GM18511 (cell line): Measurements from ENCODE around the gene WDR70.
"Not testable (repeated sequence)": the region's sequence is repeated elsewhere in the genome, so short reads cannot be mapped to it uniquely, and the experiment has no call there.

ENCODE experiments used
- ATAC-seq: cut with Tn5 transposase; IDR thresholded peaks from one replicate; pipeline ENCODE4 v1.9.1; 2021; ENCODE audit warnings: mild to moderate bottlenecking, moderate library complexity; ENCODE audit not compliant: unreplicated experiment

Gene WDR70

DNA sequence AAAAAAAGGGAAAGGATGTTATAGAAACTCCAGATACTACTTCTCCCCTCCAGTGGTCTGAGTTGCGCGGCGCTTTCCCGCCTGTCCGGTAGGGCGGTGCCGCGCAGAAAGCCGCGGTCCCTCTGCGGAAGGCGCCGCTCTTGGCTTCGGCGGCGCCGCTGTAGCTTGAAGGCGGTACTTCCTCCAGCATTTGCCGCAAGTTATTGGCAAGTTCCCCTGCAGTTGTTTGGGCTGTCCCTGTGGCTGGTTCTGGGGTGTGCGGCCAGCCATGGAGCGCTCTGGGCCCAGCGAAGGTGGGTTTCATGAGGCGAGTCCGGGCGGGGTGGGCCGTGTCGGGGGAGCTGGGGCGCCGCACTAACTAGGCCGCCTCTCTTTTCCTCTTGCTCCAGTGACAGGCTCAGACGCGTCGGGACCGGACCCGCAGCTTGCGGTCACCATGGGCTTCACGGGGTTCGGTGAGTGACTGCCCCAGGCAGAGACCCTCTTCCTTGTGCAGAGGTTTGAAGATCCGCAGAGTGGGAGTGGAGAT, at the start of gene WDR70:
Gene WDR70 (plus strand): TSS at position 219 of the 529 bp plus-strand sequence. CDS start 50 bp downstream, at position 269.
- peak; percentile 100 for ATAC-seq

DNA sequence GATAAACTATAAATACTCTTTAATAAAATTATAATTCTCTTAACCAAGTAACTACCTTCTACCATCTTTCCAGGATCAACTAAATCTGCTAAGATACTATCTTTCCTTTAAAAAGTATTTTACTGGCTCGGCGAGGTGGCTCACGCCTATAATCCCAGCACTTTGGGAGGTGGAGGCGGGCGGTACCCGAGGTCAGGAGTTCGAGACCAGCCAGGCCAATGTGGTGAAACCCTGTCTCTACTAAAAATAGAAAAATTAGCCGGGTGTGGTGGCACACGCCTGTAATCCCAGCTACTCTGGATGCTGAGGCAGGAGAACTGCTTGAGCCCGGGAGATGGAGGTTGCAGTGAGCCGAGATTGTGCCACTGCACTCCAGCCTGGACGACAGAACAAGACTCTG, 44.4 kb upstream of the WDR70 start:
- ATAC-seq = not testable (repeated sequence)

DNA sequence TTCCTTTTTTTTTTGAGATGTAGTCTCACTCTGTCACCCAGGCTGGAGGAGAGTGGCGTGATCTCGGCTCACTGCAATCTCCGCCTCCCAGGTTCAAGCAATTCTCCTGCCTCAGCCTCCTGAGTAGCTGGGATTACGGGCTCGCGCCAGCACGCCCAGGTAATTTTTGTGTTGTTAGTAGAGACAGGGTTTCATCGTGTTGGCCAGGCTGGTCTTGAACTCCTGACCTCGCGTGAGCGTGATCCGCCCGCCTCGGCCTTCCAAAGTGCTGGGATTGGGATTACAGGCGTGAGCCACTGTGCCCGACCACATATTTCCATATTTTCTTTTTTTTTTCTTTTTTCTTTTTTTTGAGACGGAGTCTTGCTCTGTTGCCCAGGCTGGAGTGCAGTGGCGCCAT, 36.4 kb upstream of the WDR70 start:
- ATAC-seq = not testable (repeated sequence)

DNA sequence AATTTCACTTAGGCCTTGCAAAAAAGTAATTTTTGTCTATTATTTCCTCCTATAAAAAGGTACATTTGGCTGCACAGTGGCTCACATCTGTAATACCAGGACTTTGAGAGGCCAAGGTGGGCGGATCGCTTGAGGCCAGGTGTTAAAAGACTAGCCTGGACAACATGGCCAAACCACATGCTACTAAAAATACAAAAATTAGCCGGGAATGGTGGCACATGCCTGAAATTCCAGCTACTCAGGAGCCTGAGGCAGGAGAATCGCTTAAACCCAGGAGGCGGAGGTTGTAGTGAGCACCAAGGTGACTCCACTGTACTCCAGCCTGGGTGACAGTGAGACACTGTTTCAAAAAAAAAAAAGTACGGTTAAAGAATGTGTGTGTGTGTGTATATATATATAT, 24.0 kb upstream of the WDR70 start:
- ATAC-seq = no peak

DNA sequence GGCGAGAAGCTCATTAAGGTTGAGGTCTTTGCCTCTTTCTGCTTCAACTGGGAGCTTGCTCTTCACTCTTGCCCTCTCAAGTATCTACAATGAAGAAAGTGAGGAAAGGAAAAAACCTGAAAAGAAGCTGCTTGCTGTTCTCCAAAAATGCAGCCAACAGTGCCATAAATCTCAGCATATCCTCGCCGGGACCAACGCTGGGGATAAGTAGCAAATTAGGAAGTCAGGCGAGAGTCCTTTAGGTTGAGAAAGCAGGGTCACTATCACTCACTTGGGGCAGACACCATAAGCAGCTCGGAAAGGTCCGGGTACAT, 8.6 kb upstream of the WDR70 start:
- peak; percentile 60 for ATAC-seq

DNA sequence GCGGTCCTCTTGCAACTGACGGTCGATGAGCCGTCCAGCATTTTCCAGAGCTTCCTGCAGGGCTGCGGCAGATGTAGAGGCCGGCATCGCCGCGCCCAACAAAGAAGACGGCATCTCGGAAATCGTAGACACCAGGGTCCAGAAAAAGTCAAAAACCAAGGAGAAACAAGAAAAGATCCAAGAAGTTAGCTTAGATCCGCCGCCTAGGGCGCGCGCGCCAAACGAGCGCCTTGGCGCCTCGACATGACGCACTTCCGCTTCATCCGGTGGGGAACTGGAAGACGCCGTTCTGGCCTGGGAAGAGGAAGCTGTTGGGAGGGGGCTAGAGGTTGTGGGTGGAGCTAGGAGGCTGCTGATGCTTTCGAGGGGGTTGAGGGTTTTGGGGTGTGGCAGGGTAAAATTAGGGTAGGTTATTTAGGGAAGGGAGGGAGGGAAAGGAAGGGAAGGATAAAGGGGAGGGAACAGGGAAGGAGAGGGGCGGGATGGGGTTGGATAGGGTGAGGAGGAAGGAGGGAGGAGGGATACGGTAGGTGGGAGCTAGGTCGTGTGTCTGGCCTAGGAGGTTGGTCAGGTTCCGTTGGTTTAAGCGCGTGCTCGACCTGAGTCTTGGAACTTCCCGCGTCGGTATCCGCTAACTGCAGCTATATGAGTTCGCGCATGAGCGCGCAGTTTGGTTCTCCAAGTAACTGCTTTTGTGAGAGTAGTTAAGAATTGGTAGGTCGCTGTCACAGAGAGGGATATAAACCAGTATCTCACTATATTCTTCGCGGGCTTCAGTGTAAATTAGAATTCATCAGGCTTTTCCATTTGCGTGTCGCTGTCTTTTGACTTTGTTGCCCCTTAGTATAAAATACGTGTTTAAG, 8.0 kb upstream of the WDR70 start, which contains the start of gene NUP155:
Gene NUP155 (minus strand): TSS at position 243 of the 863 bp plus-strand sequence. CDS start 129 bp downstream, at position 114.
- peak; percentile 97 for ATAC-seq

DNA sequence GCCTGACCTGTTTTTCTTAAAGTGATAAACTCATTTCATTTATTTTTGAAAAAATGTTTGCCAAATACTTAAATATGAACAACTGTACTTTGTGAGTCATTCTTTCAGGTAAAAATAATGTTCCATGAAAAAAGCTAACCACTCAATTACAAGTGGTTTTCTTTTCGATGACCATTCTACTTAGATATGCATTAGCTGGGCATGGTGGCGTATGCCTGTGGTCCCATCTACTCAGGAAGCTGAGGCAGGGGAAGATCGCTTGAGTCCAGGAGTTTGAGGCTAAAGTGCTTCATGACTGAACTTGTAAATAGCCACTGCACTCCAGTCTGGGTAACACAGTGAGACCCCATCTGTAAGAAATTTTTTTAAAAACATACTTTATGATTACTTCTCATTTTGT, 4.0 kb upstream of the WDR70 start:
- no peak for ATAC-seq

DNA sequence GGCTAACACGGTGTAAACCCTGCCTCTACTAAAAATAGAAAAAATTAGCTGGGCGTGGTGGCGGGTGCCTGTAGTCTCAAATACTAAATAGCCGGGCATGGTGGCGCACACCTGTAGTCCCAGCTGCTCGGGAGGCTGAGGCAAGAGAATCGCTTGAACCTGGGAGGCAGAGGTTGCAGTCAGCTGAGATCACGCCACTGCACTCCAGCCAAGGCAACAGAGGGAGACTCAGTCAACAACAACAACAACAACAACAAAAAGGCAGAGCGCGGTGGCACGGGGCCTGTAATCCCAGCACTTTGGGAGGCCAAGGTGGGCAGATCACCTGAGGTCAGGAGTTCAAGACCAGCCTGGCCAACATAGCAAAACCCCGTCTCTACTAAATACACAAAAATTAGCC, 1.1 kb upstream of the WDR70 start:
- ATAC-seq = not testable (repeated sequence)

DNA sequence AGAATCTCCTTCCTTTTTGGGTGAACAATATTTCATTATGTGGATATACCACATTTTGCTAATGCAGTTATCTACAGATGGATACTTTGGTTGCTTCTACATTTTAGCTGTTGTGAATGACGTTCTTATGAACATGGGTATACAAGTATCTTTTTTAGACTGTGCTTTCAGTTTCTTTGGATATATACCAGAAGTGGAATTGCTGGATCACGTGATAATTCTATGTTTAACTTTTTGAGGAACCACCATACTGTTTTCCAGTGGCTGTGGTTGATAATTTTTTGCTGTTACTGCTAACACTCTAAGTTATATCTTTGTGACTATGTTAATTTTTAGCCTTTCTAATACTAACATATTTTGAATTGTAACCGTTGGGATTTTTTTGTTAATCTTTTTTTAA, 12.5 kb downstream of the WDR70 start:
- no peak for ATAC-seq

DNA sequence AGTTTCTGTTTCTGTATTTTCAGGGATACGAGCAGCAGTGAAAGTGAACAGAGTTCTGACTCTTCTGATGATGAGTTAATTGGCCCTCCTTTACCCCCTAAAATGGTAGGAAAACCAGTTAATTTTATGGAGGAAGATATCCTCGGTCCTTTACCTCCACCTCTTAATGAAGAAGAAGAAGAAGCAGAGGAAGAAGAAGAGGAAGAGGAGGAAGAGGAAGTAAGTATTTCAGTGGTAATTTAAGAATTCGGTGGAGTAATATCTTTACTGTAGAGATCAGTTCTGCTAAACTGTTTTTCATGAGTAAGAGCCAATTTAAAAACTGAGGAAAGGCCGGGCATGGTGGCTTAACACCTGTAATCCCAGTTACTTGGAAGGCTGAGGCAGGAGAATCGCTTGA, 17.2 kb downstream of the WDR70 start:
- ATAC-seq = no peak

DNA sequence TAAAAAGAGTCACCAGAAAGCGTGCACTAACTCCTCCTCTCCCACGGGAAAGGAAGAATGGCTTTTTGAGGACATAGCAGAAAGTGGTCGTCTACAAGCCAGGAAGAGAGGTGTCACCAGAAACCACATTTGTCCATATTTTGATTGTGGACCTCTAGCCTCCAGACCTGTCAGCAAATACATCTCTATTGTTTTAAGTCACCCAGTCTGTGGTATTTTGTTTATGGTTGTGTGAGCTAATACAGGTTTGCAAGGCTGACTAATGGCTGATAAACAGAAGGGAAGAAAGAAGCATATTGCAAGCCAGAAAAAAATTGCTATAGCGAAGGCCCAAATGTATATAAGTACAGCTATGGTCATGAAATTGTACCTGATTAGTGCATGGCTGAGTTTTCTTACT, 21.4 kb downstream of the WDR70 start:
- ATAC-seq = no peak

DNA sequence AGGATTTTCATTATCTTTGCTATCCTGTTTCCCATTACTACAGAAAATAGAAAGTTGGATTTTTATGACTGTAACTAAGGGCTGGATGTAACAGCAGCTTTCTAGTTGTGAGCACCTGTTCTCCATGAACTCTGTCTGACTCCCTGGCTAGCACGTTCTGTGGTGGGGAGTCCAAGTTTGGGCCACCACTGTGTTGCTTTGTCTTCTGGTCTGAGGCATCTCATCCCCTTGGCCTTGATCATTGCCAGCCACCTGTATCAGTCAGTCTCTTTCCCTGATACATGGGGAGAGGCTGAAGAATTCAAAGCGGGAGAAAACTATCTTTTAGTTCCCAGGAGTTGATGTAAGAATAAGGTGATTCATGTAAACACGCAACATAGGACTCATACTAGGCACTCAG, 33.4 kb downstream of the WDR70 start:
- no peak for ATAC-seq

DNA sequence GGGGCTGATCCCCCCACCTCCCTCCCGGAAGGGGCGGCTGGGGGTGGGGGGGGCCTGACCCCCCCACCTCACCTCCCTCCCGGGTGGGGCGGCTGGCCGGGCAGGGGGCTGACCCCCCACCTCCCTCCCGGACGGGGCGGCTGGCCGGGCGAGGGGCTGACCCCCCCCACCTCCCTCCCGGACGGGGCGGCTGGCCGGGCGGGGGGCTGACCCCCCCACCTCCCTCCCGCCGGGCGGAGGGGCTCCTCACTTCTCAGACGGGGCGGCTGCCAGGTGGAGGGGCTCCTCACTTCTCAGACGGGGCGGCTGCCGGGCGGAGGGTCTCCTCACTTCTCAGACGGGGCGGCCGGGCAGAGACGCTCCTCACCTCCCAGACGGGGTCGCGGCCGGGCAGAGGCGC, 36.3 kb downstream of the WDR70 start:
- ATAC-seq = not testable (repeated sequence)

DNA sequence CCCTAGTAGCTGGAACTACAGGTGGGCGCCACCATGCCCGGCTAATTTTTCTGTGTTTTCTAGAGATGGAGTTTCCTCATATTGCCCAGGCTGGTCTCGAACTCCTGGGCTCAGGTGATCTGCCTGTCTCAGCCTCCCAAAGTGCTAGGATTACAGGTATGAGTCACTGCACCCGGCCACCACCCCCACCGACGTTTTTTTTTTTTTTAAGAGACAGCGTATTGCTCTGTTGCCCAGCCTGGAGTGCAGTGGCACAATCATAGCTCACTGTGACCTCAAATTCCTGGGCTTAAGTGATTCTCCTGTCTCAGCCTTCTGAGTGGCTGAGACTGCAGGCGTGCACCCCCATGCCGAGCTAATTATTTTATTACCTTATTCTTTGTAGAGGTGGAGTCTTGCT, 38.2 kb downstream of the WDR70 start:
- ATAC-seq = no peak

DNA sequence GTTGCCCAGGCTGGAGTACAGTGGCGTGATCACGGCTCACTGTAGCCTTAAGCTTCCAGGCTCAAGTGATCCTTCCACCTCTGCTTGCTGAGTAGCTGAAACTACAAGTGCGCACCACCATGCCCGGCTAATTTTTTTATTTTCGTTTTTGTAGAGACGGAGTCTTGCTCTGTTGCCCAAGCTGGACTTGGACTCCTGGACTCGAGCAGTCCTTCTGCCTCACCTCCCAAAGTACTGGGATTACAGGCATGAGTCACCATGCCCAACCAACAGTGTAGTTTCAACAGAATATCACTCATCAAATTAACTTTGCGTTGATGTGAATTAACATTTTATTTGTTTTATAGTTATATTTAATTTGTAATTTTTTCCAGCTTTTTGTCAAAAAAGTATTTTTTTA, 45.3 kb downstream of the WDR70 start:
- no peak for ATAC-seq

DNA sequence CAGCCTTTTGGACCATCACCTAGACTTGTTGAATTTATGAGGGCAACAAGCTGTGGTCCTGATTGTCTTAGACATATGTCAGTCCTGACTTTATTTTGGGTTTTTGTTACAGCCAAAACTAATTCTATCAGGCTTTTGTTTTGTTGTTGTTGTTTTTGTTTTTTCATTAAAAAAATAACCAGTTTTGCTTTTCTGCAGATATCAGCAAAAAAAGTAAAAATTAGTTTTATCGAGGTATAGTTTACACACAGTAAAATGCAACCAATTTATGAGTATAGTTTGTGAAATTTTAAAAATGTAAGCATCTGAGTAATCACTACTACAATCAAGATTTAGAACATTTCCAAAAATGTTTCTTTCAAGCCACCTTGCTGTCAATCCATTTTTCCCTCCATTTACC, 48.9 kb downstream of the WDR70 start:
- ATAC-seq = no peak

DNA sequence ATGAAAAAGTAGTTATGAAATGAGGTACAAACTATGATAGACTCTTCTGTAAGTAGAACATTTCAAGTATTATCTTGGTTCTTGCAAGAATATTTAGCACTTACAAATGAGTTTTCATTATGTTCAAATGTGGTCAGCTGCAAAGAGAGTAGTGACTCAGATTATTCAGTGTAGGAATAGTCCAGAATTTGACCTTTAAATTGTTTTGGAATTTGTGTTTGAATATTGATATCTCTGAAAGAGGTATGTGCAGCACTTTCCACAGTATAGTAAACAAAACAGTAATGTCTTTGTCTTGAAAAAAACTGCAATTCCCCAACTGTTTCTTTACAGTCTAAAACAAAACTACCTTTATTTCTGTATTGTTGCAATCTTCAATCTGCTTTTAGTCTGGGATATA, 56.1 kb downstream of the WDR70 start:
- ATAC-seq = no peak

DNA sequence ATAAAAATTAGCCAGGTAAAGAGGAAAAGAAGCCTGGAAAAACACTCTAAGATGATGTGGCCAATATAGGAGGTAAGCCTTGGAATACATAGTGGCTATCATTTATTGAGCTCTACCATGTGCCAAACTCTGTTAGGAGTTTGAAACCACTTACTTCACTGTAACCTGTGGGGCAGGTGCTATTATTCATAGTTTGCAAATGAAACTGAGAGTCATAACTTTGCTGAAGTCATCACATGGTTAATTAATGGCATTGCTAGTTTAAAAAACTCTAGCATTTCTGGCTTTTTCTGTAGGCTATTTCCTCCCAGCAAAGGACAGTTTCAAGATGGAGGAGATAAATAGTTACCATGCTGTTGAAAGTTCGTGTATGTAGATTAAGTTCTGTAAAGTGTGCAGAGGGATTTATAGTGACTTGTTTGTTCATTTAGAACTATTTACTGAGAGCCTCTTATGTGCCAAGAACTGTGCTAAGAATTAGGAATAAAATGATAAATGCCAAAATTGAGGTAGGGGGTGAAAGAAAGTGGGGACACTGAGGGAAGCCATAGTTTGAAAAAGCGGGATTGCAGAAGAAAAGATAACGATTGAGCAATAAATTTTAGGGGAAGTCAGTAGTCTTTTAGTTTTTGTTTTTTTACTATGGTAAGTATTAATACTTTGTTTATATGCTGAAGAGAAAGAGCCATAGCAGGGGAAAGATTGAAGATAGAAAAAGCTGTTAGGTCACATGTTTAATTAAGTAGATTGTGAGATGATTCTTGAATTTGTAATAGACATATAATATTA, 57.2 kb downstream of the WDR70 start:
- ATAC-seq = peak; percentile 78

DNA sequence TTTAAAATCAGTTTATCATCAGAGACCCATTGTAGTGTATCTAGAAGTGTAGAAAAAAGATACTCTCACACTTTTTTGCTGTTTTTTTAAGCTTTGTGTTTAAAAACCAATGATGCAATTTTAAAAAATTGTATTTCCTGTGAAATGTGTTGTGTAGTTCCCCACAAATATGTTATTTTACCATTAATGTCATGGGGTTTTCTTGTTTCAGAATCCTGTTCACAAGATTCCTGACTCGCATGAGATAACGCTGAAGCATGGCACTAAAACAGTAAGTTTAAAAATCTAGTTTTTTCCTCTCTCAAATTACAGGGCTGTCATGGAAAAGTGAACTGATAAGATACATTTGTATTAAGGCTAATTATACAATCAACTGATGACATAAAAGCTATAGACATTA, 58.6 kb downstream of the WDR70 start:
- no peak for ATAC-seq

DNA sequence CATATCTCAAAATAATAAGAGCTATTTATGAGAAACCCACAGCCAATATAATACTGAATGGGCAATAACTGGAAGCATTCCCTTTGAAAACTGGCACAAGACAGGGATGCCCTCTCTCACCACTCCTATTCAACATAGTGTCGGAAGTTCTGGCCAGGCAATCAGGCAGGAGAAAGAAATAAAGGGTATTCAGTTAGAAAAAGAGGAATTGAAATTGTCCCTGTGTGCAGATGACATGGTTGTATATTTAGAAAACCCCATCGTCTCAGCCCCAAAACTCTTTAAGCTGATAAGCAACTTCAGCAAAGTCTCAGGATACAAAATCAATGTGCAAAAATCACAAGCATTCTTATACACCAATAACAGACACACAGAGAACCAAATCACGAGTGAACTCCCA, 66.7 kb downstream of the WDR70 start:
- not testable (repeated sequence) for ATAC-seq

DNA sequence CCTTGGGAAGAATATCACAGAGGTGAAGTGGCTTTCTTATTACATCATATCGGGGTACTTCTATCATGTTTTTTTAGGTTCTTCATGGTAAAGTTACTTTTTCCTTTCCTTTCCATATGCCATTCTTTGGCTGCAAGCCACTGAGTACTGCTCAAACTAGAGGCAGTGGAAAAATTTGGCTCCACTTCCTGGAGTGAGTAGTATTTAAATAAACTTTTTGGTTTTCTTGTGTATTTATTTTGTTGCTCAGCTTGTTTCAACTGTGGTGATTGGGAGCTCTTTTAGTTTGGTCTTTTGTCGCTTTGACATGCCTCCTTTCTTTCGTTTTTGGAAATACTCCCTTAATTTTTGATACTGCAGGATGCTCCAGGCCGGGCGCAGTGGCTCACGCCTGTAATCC, 69.8 kb downstream of the WDR70 start:
- no peak for ATAC-seq

DNA sequence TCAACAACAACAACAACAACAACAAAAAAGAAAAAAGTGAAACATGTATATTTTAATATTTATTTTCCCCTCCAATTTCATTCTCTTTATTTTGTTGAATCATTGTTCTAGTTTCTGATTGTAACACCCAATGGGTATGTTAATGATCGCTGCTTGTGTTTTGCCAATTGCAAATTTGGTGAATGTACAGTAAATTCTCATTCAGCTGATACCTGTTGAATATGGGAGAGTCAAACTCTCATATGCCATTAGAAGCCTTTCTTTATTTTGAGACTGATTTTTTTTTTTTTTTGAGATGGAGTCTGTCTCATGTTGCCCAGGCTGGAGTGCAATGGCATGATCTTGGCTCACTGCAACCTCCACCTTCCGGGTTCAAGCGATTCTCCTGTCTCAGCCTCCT, 72.9 kb downstream of the WDR70 start:
- not testable (repeated sequence) for ATAC-seq
